Measurements from ENCODE around the gene USH2A.

USH2A gene

DNA sequence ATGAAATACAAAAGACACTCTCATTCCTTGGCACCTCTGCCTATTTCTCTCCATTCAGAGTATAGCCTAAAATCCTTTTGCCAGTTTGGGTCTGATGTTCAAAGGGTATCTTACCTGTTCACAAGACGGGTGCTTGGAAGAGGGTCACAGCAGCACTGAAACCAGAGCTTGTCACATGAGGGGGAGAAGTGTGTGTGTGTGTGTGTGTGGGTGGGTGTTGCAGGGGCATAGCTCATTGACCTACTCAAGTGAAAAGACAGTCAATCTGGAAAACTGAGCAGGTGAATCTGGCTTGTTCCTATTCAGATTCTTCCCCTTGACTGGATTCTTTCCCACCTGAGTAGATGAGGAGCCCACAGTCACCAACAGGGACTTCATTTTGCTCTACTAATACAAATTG, 792.2 kb downstream of the USH2A start:
- no peaks in the 10 kb centered on the region for H3K36me3 ChIP-seq (ENCODE audit: control insufficient read depth, insufficient read depth, low read length)
- no peak for DNase-seq (ENCODE audit: extremely low read depth, insufficient read length)
- TF ChIP-seq, protein P1, sequence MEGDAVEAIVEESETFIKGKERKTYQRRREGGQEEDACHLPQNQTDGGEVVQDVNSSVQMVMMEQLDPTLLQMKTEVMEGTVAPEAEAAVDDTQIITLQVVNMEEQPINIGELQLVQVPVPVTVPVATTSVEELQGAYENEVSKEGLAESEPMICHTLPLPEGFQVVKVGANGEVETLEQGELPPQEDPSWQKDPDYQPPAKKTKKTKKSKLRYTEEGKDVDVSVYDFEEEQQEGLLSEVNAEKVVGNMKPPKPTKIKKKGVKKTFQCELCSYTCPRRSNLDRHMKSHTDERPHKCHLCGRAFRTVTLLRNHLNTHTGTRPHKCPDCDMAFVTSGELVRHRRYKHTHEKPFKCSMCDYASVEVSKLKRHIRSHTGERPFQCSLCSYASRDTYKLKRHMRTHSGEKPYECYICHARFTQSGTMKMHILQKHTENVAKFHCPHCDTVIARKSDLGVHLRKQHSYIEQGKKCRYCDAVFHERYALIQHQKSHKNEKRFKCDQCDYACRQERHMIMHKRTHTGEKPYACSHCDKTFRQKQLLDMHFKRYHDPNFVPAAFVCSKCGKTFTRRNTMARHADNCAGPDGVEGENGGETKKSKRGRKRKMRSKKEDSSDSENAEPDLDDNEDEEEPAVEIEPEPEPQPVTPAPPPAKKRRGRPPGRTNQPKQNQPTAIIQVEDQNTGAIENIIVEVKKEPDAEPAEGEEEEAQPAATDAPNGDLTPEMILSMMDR (IDR thresholded peaks at IDR 0.05; ENCODE audit: insufficient read depth, low read length, poor library complexity, severe bottlenecking), result no peak
- H3K27me3 ChIP-seq (replicated peaks; ENCODE audit: control insufficient read depth, insufficient read depth, low read length), result no peaks in the 10 kb centered on the region
- no peak overlapping the region for H3K4me3 ChIP-seq (replicated peaks; ENCODE audit: low read depth, low read length)

DNA sequence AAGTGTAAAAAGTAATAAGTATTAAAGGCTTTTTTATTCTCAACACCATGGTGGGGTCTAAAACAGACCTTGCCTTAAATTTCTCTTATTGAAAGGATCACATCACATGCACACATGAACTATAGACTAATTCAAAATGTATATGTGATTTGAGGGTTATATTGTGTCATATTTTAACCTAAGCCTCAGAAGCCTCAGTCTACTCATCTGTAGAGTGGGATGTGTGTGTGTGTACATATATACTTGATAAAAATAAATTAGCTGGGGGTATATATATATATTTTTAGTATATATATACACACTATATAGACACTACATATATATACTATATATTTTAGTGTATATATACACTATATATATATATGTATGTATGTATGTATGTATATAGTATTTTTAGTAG, 797.3 kb downstream of the USH2A start:
- TF ChIP-seq, protein P1 (IDR thresholded peaks at IDR 0.05; ENCODE audit: insufficient read depth, low read length, poor library complexity, severe bottlenecking), result no peak
- Histone ChIP-seq H3K4me3 (replicated peaks; ENCODE audit: low read depth, low read length) (no peak overlapping the region), H3K27me3 (replicated peaks; ENCODE audit: control insufficient read depth, insufficient read depth, low read length) (no peaks in the 10 kb centered on the region), H3K36me3 (ENCODE audit: control insufficient read depth, insufficient read depth, low read length) (no peaks in the 10 kb centered on the region)
- DNase-seq (ENCODE audit: extremely low read depth, insufficient read length), result no peak

DNA sequence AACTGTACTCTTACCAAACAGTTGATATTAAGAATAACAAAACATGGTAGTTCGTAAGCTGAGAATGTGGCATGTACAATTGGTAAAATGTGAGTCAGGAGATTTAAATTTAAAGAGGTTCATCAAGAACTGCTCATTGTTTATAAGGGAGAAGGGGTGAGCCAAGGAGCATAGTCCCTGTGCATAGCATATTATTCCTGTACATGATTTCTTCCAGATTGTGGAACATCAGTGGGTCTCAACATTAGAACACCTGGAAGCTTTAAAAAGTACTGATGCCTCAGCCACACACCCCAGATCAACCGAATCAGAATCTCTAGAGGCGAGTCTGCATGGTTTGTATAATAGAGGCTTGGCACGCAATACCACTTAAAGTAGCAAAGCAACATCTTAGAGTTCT, 800.1 kb downstream of the USH2A start:
- no peak for DNase-seq (ENCODE audit: extremely low read depth, insufficient read length)
- Histone ChIP-seq H3K4me3 (replicated peaks; ENCODE audit: low read depth, low read length) (no peak overlapping the region), H3K36me3 (ENCODE audit: control insufficient read depth, insufficient read depth, low read length) (peaks cover 1% of the 10 kb centered on the region), H3K27me3 (replicated peaks; ENCODE audit: control insufficient read depth, insufficient read depth, low read length) (no peaks in the 10 kb centered on the region)
- TF ChIP-seq, protein P1 (IDR thresholded peaks at IDR 0.05; ENCODE audit: insufficient read depth, low read length, poor library complexity, severe bottlenecking), result no peak

DNA sequence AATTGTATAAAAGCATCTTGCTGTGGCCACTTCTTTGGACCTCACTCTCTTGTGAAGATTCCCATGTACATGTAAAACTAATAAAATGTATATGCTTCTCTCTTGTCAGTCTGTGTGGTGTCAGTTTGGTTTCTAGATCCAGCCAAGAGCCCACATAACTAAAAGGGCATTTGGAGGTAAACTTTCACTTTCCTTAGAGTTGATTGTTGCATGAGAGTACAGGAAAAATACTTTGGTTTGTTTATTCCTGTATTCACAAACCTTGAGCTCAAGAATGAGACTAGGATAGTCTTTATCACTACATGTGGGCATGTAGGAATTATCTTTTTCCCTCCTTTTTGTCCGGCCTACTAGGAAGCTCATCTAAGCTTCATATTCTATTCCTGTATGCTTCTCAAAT, 805.3 kb downstream of the USH2A start:
- no peak overlapping the region for H3K4me3 ChIP-seq (replicated peaks; ENCODE audit: low read depth, low read length)
- H3K27me3 ChIP-seq (replicated peaks; ENCODE audit: control insufficient read depth, insufficient read depth, low read length), result no peaks in the 10 kb centered on the region
- peaks cover 1% of the 10 kb centered on the region for H3K36me3 ChIP-seq (ENCODE audit: control insufficient read depth, insufficient read depth, low read length)
- DNase-seq (ENCODE audit: extremely low read depth, insufficient read length), result no peak
- TF ChIP-seq, protein P1 (IDR thresholded peaks at IDR 0.05; ENCODE audit: insufficient read depth, low read length, poor library complexity, severe bottlenecking), result no peak

DNA sequence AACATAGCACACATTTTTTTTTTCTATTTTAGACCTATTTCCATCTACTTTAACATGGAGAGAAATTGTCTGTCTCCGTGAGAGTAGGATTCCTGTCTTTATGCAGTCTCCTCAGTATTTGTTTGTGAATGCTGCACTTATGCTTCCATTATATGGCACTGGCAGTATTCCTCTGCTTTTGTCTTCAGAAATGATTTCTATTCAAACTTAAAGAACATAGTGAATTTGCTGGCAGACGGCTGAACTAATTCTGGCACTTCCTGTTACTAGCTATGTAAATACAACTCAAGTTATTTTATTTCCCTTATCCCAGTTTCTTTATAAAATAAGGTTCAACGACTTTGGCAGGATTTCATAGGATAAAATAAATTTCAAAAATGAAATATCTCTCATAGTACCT, 810.9 kb downstream of the USH2A start:
- no peak for DNase-seq (ENCODE audit: extremely low read depth, insufficient read length)
- H3K4me3 ChIP-seq (replicated peaks; ENCODE audit: low read depth, low read length), result no peak overlapping the region
- no peaks in the 10 kb centered on the region for H3K27me3 ChIP-seq (replicated peaks; ENCODE audit: control insufficient read depth, insufficient read depth, low read length)
- H3K36me3 ChIP-seq (ENCODE audit: control insufficient read depth, insufficient read depth, low read length), result no peaks in the 10 kb centered on the region; the same call in 1 of the 2 replicates
- TF ChIP-seq, protein P1 (IDR thresholded peaks at IDR 0.05; ENCODE audit: insufficient read depth, low read length, poor library complexity, severe bottlenecking), result no peak

DNA sequence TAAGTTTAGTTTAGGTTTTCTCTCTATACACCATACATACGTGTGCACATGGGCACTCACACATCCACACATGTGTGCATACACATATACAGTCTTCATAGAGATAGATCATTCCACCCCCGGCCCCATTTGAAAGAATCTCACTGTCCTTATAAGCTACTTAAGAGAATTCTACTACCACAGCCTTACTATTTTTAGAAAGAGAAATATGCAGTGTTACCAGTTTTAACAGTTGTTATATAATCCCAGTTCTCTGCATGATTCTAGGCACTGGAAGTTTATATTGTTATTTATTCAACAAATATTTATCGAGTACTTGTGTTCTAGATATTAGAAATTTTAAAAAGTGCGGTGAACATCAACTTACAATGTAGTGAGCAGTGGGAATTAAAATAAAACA, 814.6 kb downstream of the USH2A start:
- no peak for DNase-seq (ENCODE audit: extremely low read depth, insufficient read length)
- TF ChIP-seq, protein P1 (IDR thresholded peaks at IDR 0.05; ENCODE audit: insufficient read depth, low read length, poor library complexity, severe bottlenecking), result no peak
- Histone ChIP-seq H3K36me3 (ENCODE audit: control insufficient read depth, insufficient read depth, low read length) (no peaks in the 10 kb centered on the region; the same call in 1 of the 2 replicates), H3K4me3 (replicated peaks; ENCODE audit: low read depth, low read length) (no peak overlapping the region), H3K27me3 (replicated peaks; ENCODE audit: control insufficient read depth, insufficient read depth, low read length) (no peaks in the 10 kb centered on the region)
